HepG2 (cell line): ENCODE measurements around the gene SRSF1. TPM values are rescaled to one million over a fixed set of nuclear protein-coding genes. Genes with fewer than 3 reads are reported as not detected.

Experiments used
- AGO2 ChIP-seq: fragments of 200-400 bp; formaldehyde crosslinking; optimal IDR thresholded peaks from 2 replicates; pipeline ENCODE3; 2017; ENCODE audit warnings: mild to moderate bottlenecking, low read depth, low read length, moderate library complexity
- CENPT ChIP-seq: sonication (generic); formaldehyde crosslinking; IDR thresholded peaks from 2 replicates; pipeline ENCODE4 v1.8.0; 2022; ENCODE audit warnings: low read depth, mild to moderate bottlenecking, moderate library complexity, missing genetic modification reagents
- EEA1 ChIP-seq: sonication (generic); formaldehyde crosslinking; IDR thresholded peaks from 2 replicates; pipeline ENCODE4 v1.5.1; 2020; ENCODE audit warnings: mild to moderate bottlenecking, missing genetic modification reagents, borderline replicate concordance
- GFI1 ChIP-seq: sonication (generic); formaldehyde crosslinking; IDR thresholded peaks from 2 replicates; pipeline ENCODE4 v1.5.0; 2020; ENCODE audit warnings: missing genetic modification reagents, mild to moderate bottlenecking, borderline replicate concordance
- KMT2A ChIP-seq: sonication (generic); formaldehyde crosslinking; IDR thresholded peaks from 2 replicates; pipeline ENCODE4 v1.4.0; 2020; ENCODE audit warnings: missing genetic modification reagents
- MEIS1 ChIP-seq: sonication (generic); formaldehyde crosslinking; IDR thresholded peaks from 2 replicates; pipeline ENCODE4 v1.9.0; 2021; ENCODE audit warnings: mild to moderate bottlenecking, missing genetic modification reagents, moderate library complexity, borderline replicate concordance
- MIER2 ChIP-seq: IDR thresholded peaks from 2 replicates; pipeline ENCODE4 v1.6.1; 2016; ENCODE audit warnings: missing biosample characterization, missing genetic modification reagents
- NFE2 ChIP-seq: sonication (generic); formaldehyde crosslinking; IDR thresholded peaks from 2 replicates; pipeline ENCODE4 v1.4.0; 2020; ENCODE audit warnings: missing genetic modification reagents
- NFYB ChIP-seq: sonication (generic); formaldehyde crosslinking; IDR thresholded peaks from 2 replicates; pipeline ENCODE4 v1.4.0; 2020; ENCODE audit warnings: missing genetic modification reagents
- PHB2 ChIP-seq: fragments of 450-650 bp; IDR thresholded peaks from 2 replicates; pipeline ENCODE4 v1.6.1; 2018; ENCODE audit not compliant: partially characterized antibody
- RFX5 ChIP-seq: IDR thresholded peaks from 2 replicates; pipeline ENCODE4 v1.6.1; 2011; ENCODE audit warnings: low read depth, low read length, improper control_type of control experiment
- SAFB2 ChIP-seq: sonication (generic); formaldehyde crosslinking; IDR thresholded peaks from 2 replicates; pipeline ENCODE4 v1.5.1; 2020; ENCODE audit warnings: missing genetic modification reagents, low read depth, mild to moderate bottlenecking, borderline replicate concordance
- ZBTB2 ChIP-seq: sonication (generic); formaldehyde crosslinking; IDR thresholded peaks from 2 replicates; pipeline ENCODE4 v1.8.0; 2022; ENCODE audit warnings: low read depth, missing genetic modification reagents
- ZMAT3 ChIP-seq: sonication (generic); formaldehyde crosslinking; conservative IDR thresholded peaks from 2 replicates; pipeline ENCODE4 v1.7.0; 2021; ENCODE audit warnings: missing genetic modification reagents
- ZNF552 ChIP-seq: sonication (generic); formaldehyde crosslinking; IDR thresholded peaks from 2 replicates; pipeline ENCODE4 v1.9.0; 2022; ENCODE audit warnings: missing genetic modification reagents, mild to moderate bottlenecking, borderline replicate concordance
- ZNF556 ChIP-seq: sonication (generic); formaldehyde crosslinking; IDR thresholded peaks from 2 replicates; pipeline ENCODE4 v1.4.0; 2020; ENCODE audit warnings: mild to moderate bottlenecking, missing genetic modification reagents, borderline replicate concordance
- ZNF746 ChIP-seq: sonication (generic); formaldehyde crosslinking; IDR thresholded peaks from 2 replicates; pipeline ENCODE4 v1.8.0; 2022; ENCODE audit warnings: mild to moderate bottlenecking, missing genetic modification reagents
- ZNF761 ChIP-seq: sonication (generic); formaldehyde crosslinking; conservative IDR thresholded peaks from 2 replicates; pipeline ENCODE4 v1.4.0; 2020; ENCODE audit warnings: mild to moderate bottlenecking, missing genetic modification reagents
- ZSCAN25 ChIP-seq: sonication (generic); formaldehyde crosslinking; IDR thresholded peaks from 2 replicates; pipeline ENCODE4 v1.8.0; 2022; ENCODE audit warnings: mild to moderate bottlenecking, missing genetic modification reagents
- polyA plus RNA-seq, 8 experiments: library from polyadenylated mRNA; depleted of rRNA in 3 of 8; stranded (reverse) in 7 of 8; unstranded in 1 of 8; fragments of >200 nt; fragmentation: Illumina TruSeq in 4 of 8; extraction: Trizol in 4 of 8; gene quantifications; 2 replicates each; pipeline versions ENCODE4 v1.2.1 to v1.2.3, GENCODE V29; 2011 to 2016; ENCODE audit warnings: low read depth in 4 of 8, missing spikeins in 1 of 8, mixed read lengths in 1 of 8; ENCODE audit not compliant: insufficient read depth in 1 of 8
- total RNA-seq, 5 experiments: library from RNA; depleted of rRNA; stranded (reverse); fragments of >200 nt; fragmentation: Illumina TruSeq; extraction: Trizol; gene quantifications; 2 replicates each; pipeline ENCODE4 v1.2.3, GENCODE V29; 2016; ENCODE audit warnings: low read depth in 1 of 5
- TF ChIP-seq, protein P1 (sequence below): sonication (generic); formaldehyde crosslinking; IDR thresholded peaks from 2 replicates; pipeline ENCODE4 v1.8.1; 2023; ENCODE audit warnings: missing genetic modification reagents, inconsistent platforms, borderline replicate concordance
- TF ChIP-seq, protein P2 (sequence below): sonication (generic); formaldehyde crosslinking; IDR thresholded peaks from 2 replicates; pipeline ENCODE4 v1.5.1; 2020; ENCODE audit warnings: mild to moderate bottlenecking, missing genetic modification reagents, borderline replicate concordance

Gene SRSF1
- total and polyA plus RNA-seq, 2 of the 13 experiments (the other 11 are each of a cell fraction or from before 2014, with no cell fraction given): 142 to 445 TPM

GRCh38 chr17:57987581-57988300 lies 19.3 kb downstream of the SRSF1 start, which contains the start of gene VEZF1 (continued):
- TF ChIP-seq, protein P1, sequence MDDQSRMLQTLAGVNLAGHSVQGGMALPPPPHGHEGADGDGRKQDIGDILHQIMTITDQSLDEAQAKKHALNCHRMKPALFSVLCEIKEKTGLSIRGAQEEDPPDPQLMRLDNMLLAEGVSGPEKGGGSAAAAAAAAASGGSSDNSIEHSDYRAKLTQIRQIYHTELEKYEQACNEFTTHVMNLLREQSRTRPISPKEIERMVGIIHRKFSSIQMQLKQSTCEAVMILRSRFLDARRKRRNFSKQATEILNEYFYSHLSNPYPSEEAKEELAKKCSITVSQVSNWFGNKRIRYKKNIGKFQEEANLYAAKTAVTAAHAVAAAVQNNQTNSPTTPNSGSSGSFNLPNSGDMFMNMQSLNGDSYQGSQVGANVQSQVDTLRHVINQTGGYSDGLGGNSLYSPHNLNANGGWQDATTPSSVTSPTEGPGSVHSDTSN (CRISPR knock-in tag): peak; percentile 81
- TF ChIP-seq RFX5 (no peak), ZNF746 (CRISPR knock-in tag) (no peak), NFYB (peak; percentile 22; the same call in 1 of the 2 replicates), GFI1 (CRISPR knock-in tag) (peak; percentile 6; the same call in 1 of the 2 replicates), PHB2 (no peak), NFE2 (CRISPR knock-in tag) (no peak), ZNF556 (no peak), ZNF552 (no peak; the same call in 1 of the 2 replicates), SAFB2 (no peak), AGO2 (peak; percentile 95), KMT2A (CRISPR knock-in tag) (peak; percentile 40; the same call in 1 of the 2 replicates), CENPT (0 out of 2 replicates have a peak, but pooled peaks have one; percentile 67), MEIS1 (CRISPR knock-in tag) (peak; percentile 63; the same call in 1 of the 2 replicates), ZSCAN25 (CRISPR knock-in tag) (no peak), ZNF761 (CRISPR knock-in tag) (no peak), ZMAT3 (no peak), ZBTB2 (CRISPR knock-in tag) (peak; percentile 97), EEA1 (CRISPR knock-in tag) (0 out of 2 replicates have a peak, but pooled peaks have one; percentile 28), MIER2 (CRISPR knock-in tag) (no peak)
- TF ChIP-seq, protein P2, sequence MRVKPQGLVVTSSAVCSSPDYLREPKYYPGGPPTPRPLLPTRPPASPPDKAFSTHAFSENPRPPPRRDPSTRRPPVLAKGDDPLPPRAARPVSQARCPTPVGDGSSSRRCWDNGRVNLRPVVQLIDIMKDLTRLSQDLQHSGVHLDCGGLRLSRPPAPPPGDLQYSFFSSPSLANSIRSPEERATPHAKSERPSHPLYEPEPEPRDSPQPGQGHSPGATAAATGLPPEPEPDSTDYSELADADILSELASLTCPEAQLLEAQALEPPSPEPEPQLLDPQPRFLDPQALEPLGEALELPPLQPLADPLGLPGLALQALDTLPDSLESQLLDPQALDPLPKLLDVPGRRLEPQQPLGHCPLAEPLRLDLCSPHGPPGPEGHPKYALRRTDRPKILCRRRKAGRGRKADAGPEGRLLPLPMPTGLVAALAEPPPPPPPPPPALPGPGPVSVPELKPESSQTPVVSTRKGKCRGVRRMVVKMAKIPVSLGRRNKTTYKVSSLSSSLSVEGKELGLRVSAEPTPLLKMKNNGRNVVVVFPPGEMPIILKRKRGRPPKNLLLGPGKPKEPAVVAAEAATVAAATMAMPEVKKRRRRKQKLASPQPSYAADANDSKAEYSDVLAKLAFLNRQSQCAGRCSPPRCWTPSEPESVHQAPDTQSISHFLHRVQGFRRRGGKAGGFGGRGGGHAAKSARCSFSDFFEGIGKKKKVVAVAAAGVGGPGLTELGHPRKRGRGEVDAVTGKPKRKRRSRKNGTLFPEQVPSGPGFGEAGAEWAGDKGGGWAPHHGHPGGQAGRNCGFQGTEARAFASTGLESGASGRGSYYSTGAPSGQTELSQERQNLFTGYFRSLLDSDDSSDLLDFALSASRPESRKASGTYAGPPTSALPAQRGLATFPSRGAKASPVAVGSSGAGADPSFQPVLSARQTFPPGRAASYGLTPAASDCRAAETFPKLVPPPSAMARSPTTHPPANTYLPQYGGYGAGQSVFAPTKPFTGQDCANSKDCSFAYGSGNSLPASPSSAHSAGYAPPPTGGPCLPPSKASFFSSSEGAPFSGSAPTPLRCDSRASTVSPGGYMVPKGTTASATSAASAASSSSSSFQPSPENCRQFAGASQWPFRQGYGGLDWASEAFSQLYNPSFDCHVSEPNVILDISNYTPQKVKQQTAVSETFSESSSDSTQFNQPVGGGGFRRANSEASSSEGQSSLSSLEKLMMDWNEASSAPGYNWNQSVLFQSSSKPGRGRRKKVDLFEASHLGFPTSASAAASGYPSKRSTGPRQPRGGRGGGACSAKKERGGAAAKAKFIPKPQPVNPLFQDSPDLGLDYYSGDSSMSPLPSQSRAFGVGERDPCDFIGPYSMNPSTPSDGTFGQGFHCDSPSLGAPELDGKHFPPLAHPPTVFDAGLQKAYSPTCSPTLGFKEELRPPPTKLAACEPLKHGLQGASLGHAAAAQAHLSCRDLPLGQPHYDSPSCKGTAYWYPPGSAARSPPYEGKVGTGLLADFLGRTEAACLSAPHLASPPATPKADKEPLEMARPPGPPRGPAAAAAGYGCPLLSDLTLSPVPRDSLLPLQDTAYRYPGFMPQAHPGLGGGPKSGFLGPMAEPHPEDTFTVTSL (CRISPR knock-in tag): no peak
